KMS-11 (cell line): Measurements from ENCODE around the gene ITGA7.

Experiments used
- H2AFZ ChIP-seq: fragments of 200-600 bp; sonication (generic); 2 replicates; pipeline ENCODE4 v1.6.1; 2016; ENCODE audit warnings: antibody characterized with exemption, mixed run types, low read depth
- H3K27ac ChIP-seq: fragments of 200-600 bp; sonication (generic); 2 replicates; pipeline ENCODE4 v1.6.1; 2016; ENCODE audit warnings: mild to moderate bottlenecking, mixed run types
- H3K27me3 ChIP-seq: fragments of 200-600 bp; sonication (generic); 2 replicates; pipeline ENCODE4 v1.6.1; 2017; ENCODE audit warnings: mild to moderate bottlenecking, low read depth, mixed run types, moderate library complexity; ENCODE audit not compliant: insufficient read depth
- H3K36me3 ChIP-seq: fragments of 200-600 bp; sonication (generic); 2 replicates; pipeline ENCODE4 v1.6.1; 2017; ENCODE audit warnings: mild to moderate bottlenecking, mixed run types; ENCODE audit not compliant: insufficient read depth
- H3K4me1 ChIP-seq: fragments of 200-600 bp; sonication (generic); 2 replicates; pipeline ENCODE4 v1.6.1; 2016; ENCODE audit warnings: mild to moderate bottlenecking, low read depth, mixed run types; ENCODE audit not compliant: poor library complexity, severe bottlenecking
- H3K4me2 ChIP-seq: fragments of 200-600 bp; sonication (generic); 2 replicates; pipeline ENCODE4 v1.7.0; 2016; ENCODE audit warnings: mild to moderate bottlenecking, mixed run types
- H3K4me3 ChIP-seq: fragments of 200-600 bp; sonication (generic); IDR thresholded peaks from 2 replicates; pipeline ENCODE4 v1.6.1; 2017; ENCODE audit warnings: low read depth, low read length, mixed read lengths; ENCODE audit not compliant: insufficient read depth
- H3K79me2 ChIP-seq: fragments of 200-600 bp; sonication (generic); 2 replicates; pipeline ENCODE4 v1.6.1; 2016; ENCODE audit warnings: low read depth, mixed run types; ENCODE audit not compliant: insufficient read depth
- H3K9ac ChIP-seq: fragments of 200-600 bp; sonication (generic); 2 replicates; pipeline ENCODE4 v1.6.1; 2016; ENCODE audit warnings: mild to moderate bottlenecking, mixed run types
- H4K20me1 ChIP-seq: fragments of 200-600 bp; sonication (generic); 2 replicates; pipeline ENCODE4 v1.6.1; 2016; ENCODE audit warnings: mild to moderate bottlenecking, mixed run types; ENCODE audit not compliant: insufficient read depth
- TF ChIP-seq, protein P1 (sequence below): fragments of 200-600 bp; sonication (generic); conservative IDR thresholded peaks from 2 replicates; pipeline ENCODE4 v1.6.1; 2017; ENCODE audit warnings: low read depth, mild to moderate bottlenecking, antibody characterized with exemption, low read length, moderate library complexity, mixed read lengths

The ITGA7 gene

DNA sequence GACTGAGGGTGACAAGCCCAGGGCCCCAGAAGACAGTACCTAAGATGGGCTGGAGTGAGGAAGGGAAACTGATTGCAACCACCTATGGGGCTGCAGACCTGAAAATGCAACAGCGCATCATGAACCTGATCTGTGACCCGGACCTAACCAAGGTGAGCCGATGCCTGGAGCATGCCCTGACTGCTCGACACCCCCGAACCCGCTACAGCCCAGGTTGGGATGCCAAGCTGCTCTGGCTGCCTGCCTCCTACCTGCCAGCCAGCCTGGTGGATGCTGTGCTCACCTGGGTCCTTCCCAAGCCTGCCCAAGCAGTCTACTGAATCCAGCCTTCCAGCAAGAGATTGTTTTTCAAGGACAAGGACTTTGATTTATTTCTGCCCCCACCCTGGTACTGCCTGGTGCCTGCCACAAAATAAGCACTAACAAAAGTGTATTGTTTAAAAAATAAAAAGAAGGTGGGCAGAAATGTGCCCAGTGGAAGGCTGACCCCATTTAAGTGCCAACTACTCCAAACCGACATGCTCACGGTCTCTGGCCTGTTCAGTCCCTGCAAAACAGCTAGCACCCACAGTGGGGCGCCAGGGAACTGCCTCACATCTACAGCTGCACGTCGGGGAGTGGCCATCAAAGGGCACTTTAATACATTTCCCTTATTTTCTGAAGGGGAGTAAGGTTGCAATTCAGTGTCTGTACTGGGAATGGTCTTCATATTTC is 16.7 kb upstream of the ITGA7 start:
- H3K36me3 ChIP-seq: no peaks in the 10 kb centered on the region; the same call in 1 of the 2 replicates
- no peak overlapping the region for H3K4me2 ChIP-seq
- H2AFZ ChIP-seq: no peak overlapping the region
- TF ChIP-seq, protein P1, sequence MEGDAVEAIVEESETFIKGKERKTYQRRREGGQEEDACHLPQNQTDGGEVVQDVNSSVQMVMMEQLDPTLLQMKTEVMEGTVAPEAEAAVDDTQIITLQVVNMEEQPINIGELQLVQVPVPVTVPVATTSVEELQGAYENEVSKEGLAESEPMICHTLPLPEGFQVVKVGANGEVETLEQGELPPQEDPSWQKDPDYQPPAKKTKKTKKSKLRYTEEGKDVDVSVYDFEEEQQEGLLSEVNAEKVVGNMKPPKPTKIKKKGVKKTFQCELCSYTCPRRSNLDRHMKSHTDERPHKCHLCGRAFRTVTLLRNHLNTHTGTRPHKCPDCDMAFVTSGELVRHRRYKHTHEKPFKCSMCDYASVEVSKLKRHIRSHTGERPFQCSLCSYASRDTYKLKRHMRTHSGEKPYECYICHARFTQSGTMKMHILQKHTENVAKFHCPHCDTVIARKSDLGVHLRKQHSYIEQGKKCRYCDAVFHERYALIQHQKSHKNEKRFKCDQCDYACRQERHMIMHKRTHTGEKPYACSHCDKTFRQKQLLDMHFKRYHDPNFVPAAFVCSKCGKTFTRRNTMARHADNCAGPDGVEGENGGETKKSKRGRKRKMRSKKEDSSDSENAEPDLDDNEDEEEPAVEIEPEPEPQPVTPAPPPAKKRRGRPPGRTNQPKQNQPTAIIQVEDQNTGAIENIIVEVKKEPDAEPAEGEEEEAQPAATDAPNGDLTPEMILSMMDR: peak; percentile 87
- H3K27me3 ChIP-seq: no peaks in the 10 kb centered on the region
- H3K4me3 ChIP-seq: no peak overlapping the region
- H3K79me2 ChIP-seq: peaks cover 13% of the 10 kb centered on the region; the same call in 1 of the 2 replicates
- no peak overlapping the region for H3K9ac ChIP-seq
- H3K27ac ChIP-seq: no peak overlapping the region
- no peaks in the 10 kb centered on the region for H4K20me1 ChIP-seq
- H3K4me1 ChIP-seq: peaks cover 30% of the 10 kb centered on the region

DNA sequence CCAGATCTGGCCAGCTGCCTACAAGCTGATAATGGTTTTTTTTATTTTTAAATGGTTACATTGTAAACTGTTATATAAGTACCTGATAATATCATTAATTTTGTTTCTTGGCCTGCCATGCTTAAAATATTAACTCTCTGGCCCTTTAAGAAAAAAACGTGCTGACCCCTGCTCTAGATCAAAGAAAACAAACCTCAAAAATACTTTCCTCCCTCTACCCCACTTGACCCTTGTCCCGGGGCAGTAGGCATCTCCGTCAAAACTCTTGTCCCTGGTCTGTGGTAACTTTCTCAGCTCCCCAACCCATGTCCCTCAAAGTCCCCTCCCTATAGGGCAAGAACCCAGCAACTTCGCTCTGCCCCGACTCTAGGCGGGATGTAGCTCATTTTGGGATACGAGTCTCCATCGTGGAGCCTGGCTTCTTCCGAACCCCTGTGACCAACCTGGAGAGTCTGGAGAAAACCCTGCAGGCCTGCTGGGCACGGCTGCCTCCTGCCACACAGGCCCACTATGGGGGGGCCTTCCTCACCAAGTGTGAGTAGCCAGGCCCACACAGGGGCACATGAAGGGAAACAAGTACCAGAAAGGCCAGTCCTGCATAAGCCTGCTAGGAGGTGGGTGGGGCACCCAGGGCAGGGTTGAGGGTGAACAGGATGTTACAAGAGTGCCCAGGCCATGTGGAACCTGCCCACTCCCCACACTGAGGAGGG is 16.0 kb upstream of the ITGA7 start:
- no peaks in the 10 kb centered on the region for H4K20me1 ChIP-seq
- TF ChIP-seq, protein P1: no peak
- H3K4me1 ChIP-seq: peaks cover 30% of the 10 kb centered on the region
- H3K4me3 ChIP-seq: no peak overlapping the region
- no peak overlapping the region for H2AFZ ChIP-seq
- H3K4me2 ChIP-seq: no peak overlapping the region
- no peak overlapping the region for H3K27ac ChIP-seq
- H3K36me3 ChIP-seq: no peaks in the 10 kb centered on the region; the same call in 1 of the 2 replicates
- no peak overlapping the region for H3K9ac ChIP-seq
- peaks cover 13% of the 10 kb centered on the region; the same call in 1 of the 2 replicates for H3K79me2 ChIP-seq
- H3K27me3 ChIP-seq: no peaks in the 10 kb centered on the region

DNA sequence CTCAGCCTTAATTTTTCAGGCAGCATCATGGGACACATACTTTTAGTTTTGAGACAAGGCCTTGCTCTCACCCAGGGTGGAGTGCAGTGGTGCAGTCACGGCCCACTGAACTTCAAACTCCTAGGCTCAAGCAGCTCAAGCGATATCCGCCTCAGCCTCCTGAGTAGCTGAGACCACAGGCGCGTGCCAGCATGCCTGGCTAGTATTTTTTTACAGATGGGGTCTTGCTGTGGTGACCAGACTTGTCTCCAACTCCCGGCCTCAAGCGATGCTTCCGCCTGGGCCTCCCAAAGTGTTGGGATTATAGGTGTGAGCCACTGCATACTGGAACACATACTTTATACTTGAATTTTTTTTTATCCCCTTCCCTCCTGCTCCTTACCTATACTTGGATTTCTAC is 15.2 kb upstream of the ITGA7 start:
- H4K20me1 ChIP-seq: no peaks in the 10 kb centered on the region
- no peaks in the 10 kb centered on the region; the same call in 1 of the 2 replicates for H3K36me3 ChIP-seq
- no peak overlapping the region for H2AFZ ChIP-seq
- no peak overlapping the region for H3K4me3 ChIP-seq
- peaks cover 34% of the 10 kb centered on the region for H3K4me1 ChIP-seq
- no peaks in the 10 kb centered on the region for H3K27me3 ChIP-seq
- TF ChIP-seq, protein P1: no peak
- no peak overlapping the region for H3K27ac ChIP-seq
- H3K79me2 ChIP-seq: peaks cover 10% of the 10 kb centered on the region; the same call in 1 of the 2 replicates
- no peak overlapping the region for H3K9ac ChIP-seq
- H3K4me2 ChIP-seq: no peak overlapping the region

DNA sequence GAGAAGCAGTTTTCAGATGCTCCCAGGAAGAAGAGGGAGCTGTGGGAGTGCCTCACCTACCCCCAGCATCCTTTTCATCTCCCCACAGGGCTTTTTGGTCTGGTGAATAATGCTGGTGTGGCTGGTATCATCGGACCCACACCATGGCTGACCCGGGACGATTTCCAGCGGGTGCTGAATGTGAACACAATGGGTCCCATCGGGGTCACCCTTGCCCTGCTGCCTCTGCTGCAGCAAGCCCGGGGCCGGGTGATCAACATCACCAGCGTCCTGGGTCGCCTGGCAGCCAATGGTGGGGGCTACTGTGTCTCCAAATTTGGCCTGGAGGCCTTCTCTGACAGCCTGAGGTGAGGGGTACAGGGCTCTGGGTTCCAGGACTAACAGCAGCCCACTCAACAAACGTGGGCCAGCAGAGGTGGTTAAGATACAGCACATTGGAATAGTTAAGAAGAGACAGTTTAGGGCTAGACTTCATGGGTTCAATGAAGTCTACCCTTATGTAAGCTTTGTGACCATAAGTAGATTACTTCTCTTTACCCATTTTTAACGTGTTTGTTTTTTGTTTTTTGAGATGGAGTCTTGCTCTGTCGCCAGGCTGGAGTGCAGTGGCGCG is 14.0 kb upstream of the ITGA7 start:
- no peak overlapping the region for H3K9ac ChIP-seq
- no peaks in the 10 kb centered on the region; the same call in 1 of the 2 replicates for H3K36me3 ChIP-seq
- H3K4me2 ChIP-seq: no peak overlapping the region
- peaks cover 38% of the 10 kb centered on the region for H3K4me1 ChIP-seq
- H2AFZ ChIP-seq: no peak overlapping the region
- TF ChIP-seq, protein P1: no peak
- H4K20me1 ChIP-seq: no peaks in the 10 kb centered on the region
- no peak overlapping the region for H3K4me3 ChIP-seq
- H3K79me2 ChIP-seq: peaks cover 9% of the 10 kb centered on the region; the same call in 1 of the 2 replicates
- no peak overlapping the region for H3K27ac ChIP-seq
- no peaks in the 10 kb centered on the region for H3K27me3 ChIP-seq
